ENCODE results near the gene HOXB4. TPM values are rescaled to one million over a fixed set of nuclear protein-coding genes. Genes with fewer than 3 reads are reported as not detected.

HOXB4 gene
- total RNA-seq, 1 experiment from 2014 or later = not detected

GRCh38 chr17:48576479-48577309 lies 1.5 kb downstream of the HOXB4 start:
- H3K4me3 Mint-ChIP-seq = no peak overlapping the region
- Histone ChIP-seq H3K79me1 (ENCODE audit: insufficient read depth, low read depth, low read length, poor library complexity, severe bottlenecking) (no peaks in the 10 kb centered on the region), H3K4me1 (ENCODE audit: insufficient read depth, low read length) (no peaks in the 10 kb centered on the region), H4K8ac (replicated peaks; ENCODE audit: insufficient read length, low read depth, low read length) (no peak overlapping the region), H3K79me2 (ENCODE audit: insufficient read depth, low read length) (no peaks in the 10 kb centered on the region), H3K23me2 (ENCODE audit: insufficient read length, low read depth, low read length, poor library complexity, severe bottlenecking) (no peaks in the 10 kb centered on the region), H2BK120ac (ENCODE audit: low read depth, low read length, poor library complexity, severe bottlenecking) (no peak overlapping the region), H3T11ph (ENCODE audit: low read length) (no peak overlapping the region), H2BK20ac (ENCODE audit: low read depth, low read length, poor library complexity, severe bottlenecking) (no peak overlapping the region), H3K9ac (ENCODE audit: extremely low read depth, insufficient read length, low read length) (no peak overlapping the region), H3K4me2 (ENCODE audit: insufficient read depth, insufficient read length, low read length) (no peak overlapping the region), H3K18ac (ENCODE audit: insufficient read length, low read depth, low read length) (no peak overlapping the region), H3K27ac (ENCODE audit: insufficient read length, low read depth, low read length) (no peak overlapping the region), H2BK15ac (ENCODE audit: low read depth, low read length) (no peak overlapping the region), H4K91ac (ENCODE audit: insufficient read length, low read depth, low read length) (no peak overlapping the region), H3K27me3 (ENCODE audit: insufficient read depth, low read length) (peaks cover 96% of the 10 kb centered on the region), H4K5ac (ENCODE audit: insufficient read length, low read depth, low read length) (no peak overlapping the region), H3K14ac (ENCODE audit: insufficient read depth, low read length) (no peak overlapping the region), H2AK5ac (ENCODE audit: insufficient read length, low read length) (no peak overlapping the region), H4K20me1 (ENCODE audit: control insufficient read depth, insufficient read depth, insufficient read length) (no peaks in the 10 kb centered on the region), H3K9me3 (ENCODE audit: control insufficient read depth, low read depth, low read length) (no peaks in the 10 kb centered on the region), H3K23ac (ENCODE audit: insufficient read length, low read depth, low read length) (no peak overlapping the region), H3K56ac (ENCODE audit: insufficient read length, low read depth, low read length) (no peak overlapping the region), H3K4ac (ENCODE audit: low read depth, low read length) (no peak overlapping the region), H2AFZ (ENCODE audit: low read length) (no peak overlapping the region), H2BK12ac (ENCODE audit: insufficient read length, low read depth, low read length) (no peak overlapping the region), H2BK5ac (ENCODE audit: insufficient read length, low read length) (no peak overlapping the region)
- H3K27ac Mint-ChIP-seq = no peak overlapping the region
- WGBS (ENCODE audit: extremely low coverage, insufficient read length, low lambda C conversion rate) = no CpG with 5 or more reads among the region's 43 CpGs
- DNase-seq = no peak
- H3K4me1 Mint-ChIP-seq = peaks cover 2 to 28% of the 10 kb centered on the region in 2 experiments
- H3K36me3 Mint-ChIP-seq (ENCODE audit: insufficient read depth in 1 of 3, low read depth in 3 of 3) = no peaks in the 10 kb centered on the region; a peak in 1 of 7 replicates
- peaks cover 7 to 17% of the 10 kb centered on the region in 2 experiments; a peak in 4 of 5 replicates for H3K9me3 Mint-ChIP-seq
- TF ChIP-seq CTCF (conservative IDR thresholded peaks at IDR 0.05) = no peak
- peaks cover 38% of the 10 kb centered on the region for H3K27me3 Mint-ChIP-seq (ENCODE audit: low read depth)

All from H9 (cell line).